Osteocyte (in vitro differentiated cells): ENCODE results near the gene SPATS2. TPM values are rescaled to one million over a fixed set of nuclear protein-coding genes. Genes with fewer than 3 reads are reported as not detected.
"Not testable (repeated sequence)": the region's sequence is repeated elsewhere in the genome, so short reads cannot be mapped to it uniquely, and the experiment has no call there.

Source experiments
- DNase-seq: peaks from one replicate; pipeline ENCODE4 v3.0.0; 2021; ENCODE audit warnings: mixed read lengths; ENCODE audit not compliant: unreplicated experiment; ENCODE audit errors: extremely low spot score
- H3K27ac Mint-ChIP-seq: one replicate; pipeline ENCODE4 v1.8.0; 2021; ENCODE audit warnings: mild to moderate bottlenecking, mixed read lengths; ENCODE audit not compliant: unreplicated experiment
- H3K27me3 Mint-ChIP-seq: one replicate; pipeline ENCODE4 v1.8.0; 2021; ENCODE audit warnings: mixed read lengths; ENCODE audit not compliant: unreplicated experiment
- H3K36me3 Mint-ChIP-seq: one replicate; pipeline ENCODE4 v1.8.0; 2021; ENCODE audit warnings: mixed read lengths; ENCODE audit not compliant: unreplicated experiment
- H3K4me1 Mint-ChIP-seq: one replicate; pipeline ENCODE4 v1.8.0; 2021; ENCODE audit warnings: mixed read lengths; ENCODE audit not compliant: unreplicated experiment
- H3K4me3 Mint-ChIP-seq: one replicate; pipeline ENCODE4 v1.8.0; 2021; ENCODE audit warnings: mild to moderate bottlenecking, moderate library complexity, mixed read lengths; ENCODE audit not compliant: unreplicated experiment
- H3K9me3 Mint-ChIP-seq: one replicate; pipeline ENCODE4 v1.8.0; 2021; ENCODE audit warnings: mixed read lengths; ENCODE audit not compliant: unreplicated experiment
- CTCF ChIP-seq: fragments of 200-600 bp; sonication (generic); IDR thresholded peaks from 2 replicates; pipeline ENCODE4 v1.5.0; 2021; ENCODE audit warnings: antibody characterized with exemption, mild to moderate bottlenecking, moderate library complexity
- long read RNA-seq: library from polyadenylated mRNA; unstranded; transcript quantifications from one replicate; pipeline ENCODE4 v2.0.0, GENCODE V29; 2021
- total RNA-seq: library from RNA; stranded (reverse); gene quantifications from 2 replicates; pipeline ENCODE4 v1.2.1, GENCODE V29; 2021

SPATS2 gene
- total RNA-seq = 25.2 and 25.6 TPM in 2 replicates
- long read RNA-seq, transcript SPATS2-201 (13 exons, 3,158 nt) = major isoform, 9 of 32 reads
- long read RNA-seq, transcript SPATS2-222 (14 exons, 2,993 nt) = minor isoform, 5 of 32 reads
- long read RNA-seq, partial matches to known transcripts = 9 of 32 reads
- long read RNA-seq, other reads (novel, unspliced or antisense) = 5 of 32 reads

GRCh38 chr12:49367381-49368239, at the start of gene SPATS2:
TSS of gene SPATS2 (plus strand) at chr12:49367462. CDS start at chr12:49461013, 93,551 bp downstream.
- Mint-ChIP-seq H3K9me3 (no peaks in the 10 kb centered on the region), H3K36me3 (peaks cover 4% of the 10 kb centered on the region), H3K27ac (peak within 1 kb of the TSS; percentile 92), H3K27me3 (no peaks in the 10 kb centered on the region), H3K4me3 (peak within 1 kb of the TSS; percentile 90), H3K4me1 (peaks cover 38% of the 10 kb centered on the region)
- TF ChIP-seq CTCF = no peak
- DNase-seq = no peak

GRCh38 chr12:49320411-49321103, 46.7 kb upstream of the SPATS2 start:
- DNase-seq, H3K36me3 Mint-ChIP-seq, H3K9me3 Mint-ChIP-seq, H3K27me3 Mint-ChIP-seq: not testable (repeated sequence)
- Mint-ChIP-seq H3K27ac (peak overlapping the region; percentile 38), H3K4me3 (peak overlapping the region; percentile 48), H3K4me1 (peaks cover 19% of the 10 kb centered on the region)

GRCh38 chr12:49322367-49322707, 44.9 kb upstream of the SPATS2 start:
- H3K4me1 Mint-ChIP-seq = peaks cover 19% of the 10 kb centered on the region
- H3K4me3 Mint-ChIP-seq = peak overlapping the region; percentile 99
- no peak for DNase-seq
- H3K36me3 Mint-ChIP-seq = no peaks in the 10 kb centered on the region
- H3K27ac Mint-ChIP-seq = peak overlapping the region; percentile 89
- H3K9me3 Mint-ChIP-seq = no peaks in the 10 kb centered on the region
- TF ChIP-seq CTCF = no peak
- no peaks in the 10 kb centered on the region for H3K27me3 Mint-ChIP-seq

- H3K36me3 Mint-ChIP-seq = no peaks in the 10 kb centered on the region
- H3K4me3 Mint-ChIP-seq = peak within 1 kb of the TSS; percentile 99
- peak within 1 kb of the TSS; percentile 89 for H3K27ac Mint-ChIP-seq
- TF ChIP-seq CTCF = no peak
- H3K27me3 Mint-ChIP-seq = no peaks in the 10 kb centered on the region
- peak; percentile 99 for DNase-seq
- H3K9me3 Mint-ChIP-seq = no peaks in the 10 kb centered on the region
- peaks cover 19% of the 10 kb centered on the region for H3K4me1 Mint-ChIP-seq
Observed at GRCh38 chr12:49322708-49323523, 44.3 kb upstream of the SPATS2 start, which contains the start of gene TROAP. TSS of gene TROAP (plus strand) at chr12:49323255. CDS start at chr12:49323609, 354 bp downstream.

- no peak overlapping the region for H3K27ac Mint-ChIP-seq
- H3K27me3 Mint-ChIP-seq = no peaks in the 10 kb centered on the region
- peak overlapping the region; percentile 99 for H3K4me3 Mint-ChIP-seq
- no peaks in the 10 kb centered on the region for H3K9me3 Mint-ChIP-seq
- H3K4me1 Mint-ChIP-seq = peaks cover 19% of the 10 kb centered on the region
- TF ChIP-seq CTCF = no peak
- H3K36me3 Mint-ChIP-seq = no peaks in the 10 kb centered on the region
- no peak for DNase-seq
Observed at GRCh38 chr12:49323524-49324097, 43.7 kb upstream of the SPATS2 start.
